Measurements from ENCODE around the gene SERPINA4.

GRCh38 chr14:94539181-94539580, 22.1 kb upstream of the SERPINA4 start:
- TF ChIP-seq, protein P1, sequence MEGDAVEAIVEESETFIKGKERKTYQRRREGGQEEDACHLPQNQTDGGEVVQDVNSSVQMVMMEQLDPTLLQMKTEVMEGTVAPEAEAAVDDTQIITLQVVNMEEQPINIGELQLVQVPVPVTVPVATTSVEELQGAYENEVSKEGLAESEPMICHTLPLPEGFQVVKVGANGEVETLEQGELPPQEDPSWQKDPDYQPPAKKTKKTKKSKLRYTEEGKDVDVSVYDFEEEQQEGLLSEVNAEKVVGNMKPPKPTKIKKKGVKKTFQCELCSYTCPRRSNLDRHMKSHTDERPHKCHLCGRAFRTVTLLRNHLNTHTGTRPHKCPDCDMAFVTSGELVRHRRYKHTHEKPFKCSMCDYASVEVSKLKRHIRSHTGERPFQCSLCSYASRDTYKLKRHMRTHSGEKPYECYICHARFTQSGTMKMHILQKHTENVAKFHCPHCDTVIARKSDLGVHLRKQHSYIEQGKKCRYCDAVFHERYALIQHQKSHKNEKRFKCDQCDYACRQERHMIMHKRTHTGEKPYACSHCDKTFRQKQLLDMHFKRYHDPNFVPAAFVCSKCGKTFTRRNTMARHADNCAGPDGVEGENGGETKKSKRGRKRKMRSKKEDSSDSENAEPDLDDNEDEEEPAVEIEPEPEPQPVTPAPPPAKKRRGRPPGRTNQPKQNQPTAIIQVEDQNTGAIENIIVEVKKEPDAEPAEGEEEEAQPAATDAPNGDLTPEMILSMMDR (IDR thresholded peaks at IDR 0.05; ENCODE audit: insufficient read depth, low read length, poor library complexity, severe bottlenecking), result no peak
- no peak for TF ChIP-seq EZH2phosphoT487 (conservative IDR thresholded peaks at IDR 0.05; ENCODE audit: low read length)

Data from SU-DHL-6 (cell line).